ENCODE measurements around the gene RAD54L.

The RAD54L gene

DNA sequence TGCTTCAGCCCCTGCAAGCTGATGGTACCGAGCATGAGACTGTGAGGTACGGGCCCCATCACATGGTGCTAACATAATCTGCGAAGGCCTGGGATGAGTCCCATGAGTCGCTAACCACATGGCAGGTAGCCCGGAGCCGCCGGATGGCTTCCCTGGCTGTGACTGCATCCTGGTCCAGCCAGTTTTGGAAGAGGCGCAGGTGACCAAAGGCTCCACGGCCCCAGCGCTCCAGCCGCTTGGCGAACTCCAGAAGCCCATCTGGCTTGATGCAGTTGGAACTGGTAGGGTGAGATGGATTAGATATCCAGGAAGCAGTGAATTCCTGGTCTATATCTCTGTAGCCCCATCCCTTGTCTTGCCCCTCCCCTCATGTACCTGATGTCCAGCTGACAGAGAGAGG is 31.2 kb downstream of the RAD54L start:
- TF ChIP-seq MAX (IDR thresholded peaks at IDR 0.05; ENCODE audit: low read depth, low read length), result no peak
- TF ChIP-seq POLR2A (IDR thresholded peaks at IDR 0.05; ENCODE audit: extremely low read depth, insufficient read length), result no peak
- TF ChIP-seq MYC (IDR thresholded peaks at IDR 0.05; ENCODE audit: low read depth, low read length), result no peak
- TF ChIP-seq, protein P1, sequence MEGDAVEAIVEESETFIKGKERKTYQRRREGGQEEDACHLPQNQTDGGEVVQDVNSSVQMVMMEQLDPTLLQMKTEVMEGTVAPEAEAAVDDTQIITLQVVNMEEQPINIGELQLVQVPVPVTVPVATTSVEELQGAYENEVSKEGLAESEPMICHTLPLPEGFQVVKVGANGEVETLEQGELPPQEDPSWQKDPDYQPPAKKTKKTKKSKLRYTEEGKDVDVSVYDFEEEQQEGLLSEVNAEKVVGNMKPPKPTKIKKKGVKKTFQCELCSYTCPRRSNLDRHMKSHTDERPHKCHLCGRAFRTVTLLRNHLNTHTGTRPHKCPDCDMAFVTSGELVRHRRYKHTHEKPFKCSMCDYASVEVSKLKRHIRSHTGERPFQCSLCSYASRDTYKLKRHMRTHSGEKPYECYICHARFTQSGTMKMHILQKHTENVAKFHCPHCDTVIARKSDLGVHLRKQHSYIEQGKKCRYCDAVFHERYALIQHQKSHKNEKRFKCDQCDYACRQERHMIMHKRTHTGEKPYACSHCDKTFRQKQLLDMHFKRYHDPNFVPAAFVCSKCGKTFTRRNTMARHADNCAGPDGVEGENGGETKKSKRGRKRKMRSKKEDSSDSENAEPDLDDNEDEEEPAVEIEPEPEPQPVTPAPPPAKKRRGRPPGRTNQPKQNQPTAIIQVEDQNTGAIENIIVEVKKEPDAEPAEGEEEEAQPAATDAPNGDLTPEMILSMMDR (IDR thresholded peaks at IDR 0.05; ENCODE audit: low read depth, low read length), result no peak
- H3K4me3 ChIP-seq (ENCODE audit: low read depth, low read length), result no peak overlapping the region
- DNase-seq (ENCODE audit: low read depth), result no peak

DNA sequence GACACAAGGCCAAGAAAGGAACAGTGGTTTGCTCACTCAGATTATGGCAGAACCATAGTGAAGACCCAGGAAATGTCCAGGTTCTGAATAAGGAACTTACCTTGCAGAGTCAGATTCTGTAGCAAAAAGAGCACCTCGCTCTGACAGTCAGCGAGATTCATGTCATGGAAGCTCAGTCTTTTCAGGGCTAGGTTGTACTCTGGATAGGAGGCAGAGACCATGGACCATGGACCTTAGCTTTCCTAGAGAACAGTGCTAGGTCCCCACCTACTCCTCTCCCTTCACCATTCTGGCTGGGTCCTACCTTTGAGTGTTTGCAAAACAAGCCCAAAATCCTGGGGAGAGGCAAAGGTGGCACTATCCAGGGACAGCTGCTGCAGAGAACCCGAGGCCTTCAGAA is 32.5 kb downstream of the RAD54L start:
- DNase-seq (ENCODE audit: low read depth), result no peak
- no peak overlapping the region for H3K4me3 ChIP-seq (ENCODE audit: low read depth, low read length)
- TF ChIP-seq POLR2A (IDR thresholded peaks at IDR 0.05; ENCODE audit: extremely low read depth, insufficient read length) (no peak), MYC (IDR thresholded peaks at IDR 0.05; ENCODE audit: low read depth, low read length) (no peak), MAX (IDR thresholded peaks at IDR 0.05; ENCODE audit: low read depth, low read length) (no peak)
- TF ChIP-seq, protein P1 (IDR thresholded peaks at IDR 0.05; ENCODE audit: low read depth, low read length), result no peak

GRCh38 chr1:46281021-46281420 is 33.5 kb downstream of the RAD54L start:
- TF ChIP-seq, protein P1 (IDR thresholded peaks at IDR 0.05; ENCODE audit: low read depth, low read length), result no peak
- TF ChIP-seq MAX (IDR thresholded peaks at IDR 0.05; ENCODE audit: low read depth, low read length) (no peak), POLR2A (IDR thresholded peaks at IDR 0.05; ENCODE audit: extremely low read depth, insufficient read length) (no peak)
- no peak overlapping the region for H3K4me3 ChIP-seq (ENCODE audit: low read depth, low read length)
- no peak for DNase-seq (ENCODE audit: low read depth)

- no peak overlapping the region for H3K4me3 ChIP-seq (ENCODE audit: low read depth, low read length)
- TF ChIP-seq MYC (IDR thresholded peaks at IDR 0.05; ENCODE audit: low read depth, low read length) (no peak), MAX (IDR thresholded peaks at IDR 0.05; ENCODE audit: low read depth, low read length) (no peak), POLR2A (IDR thresholded peaks at IDR 0.05; ENCODE audit: extremely low read depth, insufficient read length) (no peak)
- TF ChIP-seq, protein P1 (IDR thresholded peaks at IDR 0.05; ENCODE audit: low read depth, low read length), result no peak
- DNase-seq (ENCODE audit: low read depth), result no peak
Observed at GRCh38 chr1:46284058-46284457, 36.5 kb downstream of the RAD54L start.

DNA sequence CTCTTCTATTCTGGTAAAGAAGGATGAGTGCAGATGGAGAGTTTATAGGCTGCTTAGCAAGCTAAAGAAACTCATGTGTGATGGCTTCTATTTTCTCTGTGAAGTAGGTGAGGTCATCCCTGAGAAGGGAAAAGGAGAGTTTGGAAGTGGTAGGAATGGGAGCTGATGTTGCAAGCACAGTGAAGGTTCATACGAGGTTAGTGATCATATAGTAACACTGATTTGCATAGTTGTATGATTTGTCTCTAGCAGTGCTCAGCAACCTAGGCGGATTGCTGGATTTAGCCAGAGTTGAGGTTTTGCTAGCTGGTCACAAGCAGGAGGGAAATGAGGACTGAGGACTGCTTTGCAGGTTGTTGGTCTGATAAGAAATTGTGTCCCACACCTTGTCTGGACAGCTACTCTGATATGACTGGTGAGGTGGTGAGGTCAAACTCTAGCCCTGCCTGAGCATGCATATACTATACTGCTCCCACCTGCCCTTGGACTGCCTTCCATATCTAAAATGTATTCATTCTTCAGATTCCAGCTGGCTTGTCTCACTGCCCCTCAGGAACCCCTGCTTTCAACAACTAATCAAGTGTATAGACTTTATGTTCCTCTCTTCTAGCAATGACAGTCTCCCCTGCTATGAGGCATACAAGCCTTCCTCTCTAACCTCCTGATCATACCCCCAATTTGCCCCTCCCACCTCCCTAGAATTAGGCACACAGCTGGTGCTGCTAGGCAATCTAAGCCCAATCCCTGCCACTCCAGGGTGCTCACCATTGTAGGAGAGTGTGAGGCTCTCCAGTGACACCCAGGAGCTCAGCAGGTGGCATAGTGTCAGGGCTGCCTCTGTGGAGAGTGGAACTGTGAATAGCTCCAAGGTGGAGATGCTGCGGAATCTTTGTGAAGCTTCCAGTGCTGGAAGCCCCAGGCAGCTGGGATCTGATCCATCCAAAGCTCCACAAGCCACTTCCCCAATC is 37.3 kb downstream of the RAD54L start:
- TF ChIP-seq MAX (IDR thresholded peaks at IDR 0.05; ENCODE audit: low read depth, low read length), result no peak
- TF ChIP-seq, protein P1 (IDR thresholded peaks at IDR 0.05; ENCODE audit: low read depth, low read length), result no peak
- TF ChIP-seq MYC (IDR thresholded peaks at IDR 0.05; ENCODE audit: low read depth, low read length), result no peak
- H3K4me3 ChIP-seq (ENCODE audit: low read depth, low read length), result no peak overlapping the region
- DNase-seq (ENCODE audit: low read depth), result no peak

Data from NB4 (cell line).